Endothelial cell of umbilical vein (primary cell): ENCODE measurements around the gene SUCLG2.

ENCODE experiments used
- EZH2 ChIP-seq: IDR thresholded peaks from 2 replicates; pipeline ENCODE4 v1.6.1; 2012; ENCODE audit warnings: borderline replicate concordance, low read depth, mild to moderate bottlenecking, moderate library complexity, low read length, inconsistent platforms; ENCODE audit not compliant: severe bottlenecking
- FOS ChIP-seq: IDR thresholded peaks from 2 replicates; pipeline ENCODE4 v1.6.1; 2011; ENCODE audit warnings: mild to moderate bottlenecking, low read length, moderate library complexity, borderline replicate concordance; ENCODE audit not compliant: insufficient read depth
- GATA2 ChIP-seq: IDR thresholded peaks from 2 replicates; pipeline ENCODE4 v1.7.0; 2011; ENCODE audit warnings: low read depth, mild to moderate bottlenecking, moderate library complexity, mixed read lengths, low read length; ENCODE audit not compliant: insufficient read length, insufficient read depth
- JUN ChIP-seq: IDR thresholded peaks from 2 replicates; pipeline ENCODE4 v1.6.1; 2011; ENCODE audit warnings: borderline replicate concordance, low read depth; ENCODE audit not compliant: insufficient read length, insufficient read depth
- MYC ChIP-seq: IDR thresholded peaks from one replicate; pipeline ENCODE4 v1.6.1; 2011; ENCODE audit warnings: mild to moderate bottlenecking, low read depth, low read length
- POLR2A ChIP-seq: IDR thresholded peaks from 2 replicates; pipeline ENCODE4 v1.6.1; 2012; ENCODE audit warnings: low read depth, mild to moderate bottlenecking, control low read depth, low read length
- POLR2AphosphoS5 ChIP-seq: IDR thresholded peaks from 2 replicates; pipeline ENCODE4 v1.6.1; 2012; ENCODE audit warnings: low read depth, mild to moderate bottlenecking, control low read depth, low read length, moderate library complexity; ENCODE audit not compliant: insufficient read depth
- TF ChIP-seq, protein P1 (sequence below), 2 donors: IDR thresholded peaks; 1 replicate in 1 of 2; 2 replicates in 1 of 2; pipeline ENCODE4 v1.5.1; 2011; ENCODE audit warnings: low read length in 2 of 2, mild to moderate bottlenecking in 2 of 2, moderate library complexity in 2 of 2, control low read depth in 1 of 2, inconsistent platforms in 1 of 2, low read depth in 1 of 2; ENCODE audit not compliant: insufficient read depth in 1 of 2; ENCODE audit errors: extremely low read depth in 1 of 2
- TF ChIP-seq, protein P2 (sequence below): IDR thresholded peaks from 2 replicates; pipeline ENCODE4 v1.6.1; 2011; ENCODE audit not compliant: insufficient read depth, insufficient read length

DNA sequence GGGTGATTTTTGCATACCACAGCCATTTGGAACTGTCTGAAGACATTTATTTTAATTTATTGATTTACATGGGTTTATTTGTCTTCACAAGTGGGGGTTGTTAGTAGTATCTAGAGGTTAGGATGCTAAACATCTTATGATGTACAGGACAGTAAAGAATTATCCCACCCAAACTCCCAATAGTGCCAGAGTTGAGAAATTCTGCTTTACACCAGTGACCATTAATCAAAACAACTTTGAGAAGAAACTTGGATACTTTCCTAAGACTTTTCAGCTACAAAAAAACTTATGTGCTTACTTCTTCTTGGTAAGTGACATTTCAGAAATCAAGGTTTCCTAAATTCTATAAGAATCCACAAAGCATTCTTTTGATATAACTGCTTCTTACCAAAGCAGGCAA, 156.7 kb downstream of the SUCLG2 start:
- TF ChIP-seq POLR2A (no peak), EZH2 (no peak), POLR2AphosphoS5 (no peak), MYC (no peak), JUN (no peak), GATA2 (no peak), FOS (no peak)
- TF ChIP-seq, protein P1, sequence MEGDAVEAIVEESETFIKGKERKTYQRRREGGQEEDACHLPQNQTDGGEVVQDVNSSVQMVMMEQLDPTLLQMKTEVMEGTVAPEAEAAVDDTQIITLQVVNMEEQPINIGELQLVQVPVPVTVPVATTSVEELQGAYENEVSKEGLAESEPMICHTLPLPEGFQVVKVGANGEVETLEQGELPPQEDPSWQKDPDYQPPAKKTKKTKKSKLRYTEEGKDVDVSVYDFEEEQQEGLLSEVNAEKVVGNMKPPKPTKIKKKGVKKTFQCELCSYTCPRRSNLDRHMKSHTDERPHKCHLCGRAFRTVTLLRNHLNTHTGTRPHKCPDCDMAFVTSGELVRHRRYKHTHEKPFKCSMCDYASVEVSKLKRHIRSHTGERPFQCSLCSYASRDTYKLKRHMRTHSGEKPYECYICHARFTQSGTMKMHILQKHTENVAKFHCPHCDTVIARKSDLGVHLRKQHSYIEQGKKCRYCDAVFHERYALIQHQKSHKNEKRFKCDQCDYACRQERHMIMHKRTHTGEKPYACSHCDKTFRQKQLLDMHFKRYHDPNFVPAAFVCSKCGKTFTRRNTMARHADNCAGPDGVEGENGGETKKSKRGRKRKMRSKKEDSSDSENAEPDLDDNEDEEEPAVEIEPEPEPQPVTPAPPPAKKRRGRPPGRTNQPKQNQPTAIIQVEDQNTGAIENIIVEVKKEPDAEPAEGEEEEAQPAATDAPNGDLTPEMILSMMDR (IDR thresholded peaks at IDR 0.05; ENCODE audit: extremely low read depth in 1 of 2, insufficient read depth in 1 of 2, low read depth in 1 of 2, low read length in 2 of 2): no peak
- TF ChIP-seq, protein P2, sequence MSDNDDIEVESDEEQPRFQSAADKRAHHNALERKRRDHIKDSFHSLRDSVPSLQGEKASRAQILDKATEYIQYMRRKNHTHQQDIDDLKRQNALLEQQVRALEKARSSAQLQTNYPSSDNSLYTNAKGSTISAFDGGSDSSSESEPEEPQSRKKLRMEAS: no peak
